Endothelial cell (in vitro differentiated cells): Measurements from ENCODE around the gene MFSD2A. TPM values are rescaled to one million over a fixed set of nuclear protein-coding genes. Genes with fewer than 3 reads are reported as not detected.

Experiments used
- DNase-seq: peaks from one replicate; pipeline ENCODE4 v3.0.0; 2021; ENCODE audit warnings: low spot score
- H3K27ac Mint-ChIP-seq: one replicate; pipeline ENCODE4 v1.8.0; 2021; ENCODE audit warnings: mixed read lengths, inconsistent platforms; ENCODE audit not compliant: unreplicated experiment
- H3K27me3 Mint-ChIP-seq: one replicate; pipeline ENCODE4 v1.8.0; 2021; ENCODE audit warnings: mild to moderate bottlenecking, moderate library complexity, mixed read lengths, inconsistent platforms; ENCODE audit not compliant: unreplicated experiment
- H3K36me3 Mint-ChIP-seq: one replicate; pipeline ENCODE4 v1.8.0; 2021; ENCODE audit warnings: mild to moderate bottlenecking, low read depth, mixed read lengths, inconsistent platforms; ENCODE audit not compliant: unreplicated experiment
- H3K4me1 Mint-ChIP-seq: one replicate; pipeline ENCODE4 v1.8.0; 2021; ENCODE audit warnings: mild to moderate bottlenecking, mixed read lengths, inconsistent platforms; ENCODE audit not compliant: unreplicated experiment
- H3K4me3 Mint-ChIP-seq: one replicate; pipeline ENCODE4 v1.8.0; 2021; ENCODE audit warnings: mild to moderate bottlenecking, mixed read lengths, inconsistent platforms; ENCODE audit not compliant: unreplicated experiment
- H3K9me3 Mint-ChIP-seq: one replicate; pipeline ENCODE4 v1.8.0; 2021; ENCODE audit warnings: mixed read lengths, inconsistent platforms; ENCODE audit not compliant: unreplicated experiment
- total RNA-seq: library from RNA; stranded (reverse); fragmentation: NEBNext Ultra II Directional; extraction: Animal tissue kit (Norgen Biotek cat#: 25700); gene quantifications from one replicate; pipeline ENCODE4 v1.2.1, GENCODE V29; 2021; ENCODE audit not compliant: unreplicated experiment
- TF ChIP-seq, protein P1 (sequence below): fragments of 200-600 bp; sonication (generic); IDR thresholded peaks from one replicate; pipeline ENCODE4 v1.5.0; 2021; ENCODE audit warnings: antibody characterized with exemption; ENCODE audit not compliant: unreplicated experiment

MFSD2A gene
- total RNA-seq, 1 donor from 2014 or later = 1.6 TPM

DNA sequence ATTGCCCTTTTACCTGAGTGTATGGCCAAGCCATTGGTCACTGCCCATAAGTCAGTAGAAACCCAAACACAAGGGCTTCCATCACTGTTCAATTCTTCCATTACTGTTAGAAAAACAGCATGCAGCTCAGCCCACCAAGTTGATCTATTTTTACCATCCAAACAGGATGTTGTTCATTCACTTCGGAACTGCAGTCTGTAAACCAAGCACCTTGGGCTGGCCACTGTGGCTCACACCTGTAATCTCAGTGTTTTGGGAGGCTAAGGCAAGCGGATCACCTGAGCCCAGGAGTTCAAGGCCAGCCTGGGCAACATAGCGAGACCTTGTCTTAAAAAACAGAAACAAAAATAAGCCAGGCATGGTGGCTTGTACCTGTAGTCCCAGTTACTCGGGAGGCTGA lies 8.7 kb upstream of the MFSD2A start:
- no peak for DNase-seq
- Mint-ChIP-seq H3K4me3 (no peak overlapping the region), H3K9me3 (no peaks in the 10 kb centered on the region), H3K36me3 (no peaks in the 10 kb centered on the region), H3K4me1 (no peaks in the 10 kb centered on the region), H3K27me3 (peaks cover 5% of the 10 kb centered on the region), H3K27ac (no peak overlapping the region)
- TF ChIP-seq, protein P1, sequence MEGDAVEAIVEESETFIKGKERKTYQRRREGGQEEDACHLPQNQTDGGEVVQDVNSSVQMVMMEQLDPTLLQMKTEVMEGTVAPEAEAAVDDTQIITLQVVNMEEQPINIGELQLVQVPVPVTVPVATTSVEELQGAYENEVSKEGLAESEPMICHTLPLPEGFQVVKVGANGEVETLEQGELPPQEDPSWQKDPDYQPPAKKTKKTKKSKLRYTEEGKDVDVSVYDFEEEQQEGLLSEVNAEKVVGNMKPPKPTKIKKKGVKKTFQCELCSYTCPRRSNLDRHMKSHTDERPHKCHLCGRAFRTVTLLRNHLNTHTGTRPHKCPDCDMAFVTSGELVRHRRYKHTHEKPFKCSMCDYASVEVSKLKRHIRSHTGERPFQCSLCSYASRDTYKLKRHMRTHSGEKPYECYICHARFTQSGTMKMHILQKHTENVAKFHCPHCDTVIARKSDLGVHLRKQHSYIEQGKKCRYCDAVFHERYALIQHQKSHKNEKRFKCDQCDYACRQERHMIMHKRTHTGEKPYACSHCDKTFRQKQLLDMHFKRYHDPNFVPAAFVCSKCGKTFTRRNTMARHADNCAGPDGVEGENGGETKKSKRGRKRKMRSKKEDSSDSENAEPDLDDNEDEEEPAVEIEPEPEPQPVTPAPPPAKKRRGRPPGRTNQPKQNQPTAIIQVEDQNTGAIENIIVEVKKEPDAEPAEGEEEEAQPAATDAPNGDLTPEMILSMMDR = no peak

DNA sequence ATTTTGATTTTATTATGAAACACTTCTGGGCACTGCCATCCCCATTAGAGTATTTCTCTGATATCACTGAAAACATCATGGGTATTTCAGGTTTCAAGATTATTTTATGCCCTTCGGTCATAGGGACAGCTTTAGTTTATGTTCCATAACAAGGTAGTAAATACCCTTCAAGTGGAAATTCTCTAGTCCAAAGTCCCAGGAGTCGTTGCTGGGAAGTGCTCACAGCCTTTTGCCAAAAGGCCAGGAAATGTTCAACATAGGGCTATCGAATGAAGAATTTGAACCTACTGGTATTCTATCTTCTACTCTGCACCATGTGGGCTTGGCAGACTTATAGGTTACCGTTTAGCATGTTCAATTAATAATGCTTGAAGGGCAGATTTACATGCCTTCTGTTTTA lies 7.7 kb upstream of the MFSD2A start:
- H3K36me3 Mint-ChIP-seq = no peaks in the 10 kb centered on the region
- H3K27ac Mint-ChIP-seq = no peak overlapping the region
- H3K27me3 Mint-ChIP-seq = peaks cover 5% of the 10 kb centered on the region
- no peaks in the 10 kb centered on the region for H3K4me1 Mint-ChIP-seq
- no peaks in the 10 kb centered on the region for H3K9me3 Mint-ChIP-seq
- DNase-seq = no peak
- TF ChIP-seq, protein P1 = no peak
- H3K4me3 Mint-ChIP-seq = no peak overlapping the region

DNA sequence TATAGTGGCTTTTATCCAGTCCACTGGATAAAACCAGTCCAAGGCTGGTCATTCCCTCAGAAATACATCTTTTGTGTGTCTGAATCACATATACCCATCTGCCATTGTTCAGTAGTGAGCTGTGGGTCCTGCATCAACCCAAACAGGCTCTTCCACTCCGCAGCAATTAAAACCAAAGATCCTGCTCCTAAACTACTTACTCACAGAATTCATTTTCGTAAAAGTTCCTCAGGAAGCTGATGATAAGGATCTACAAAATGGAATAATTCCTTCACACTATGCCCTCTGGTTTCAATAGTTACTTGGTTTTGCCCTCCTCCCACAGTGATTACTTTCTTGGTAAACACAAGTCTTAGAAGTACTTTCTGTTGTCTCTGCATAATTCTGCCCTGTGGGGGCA lies 5.1 kb upstream of the MFSD2A start:
- no peaks in the 10 kb centered on the region for H3K9me3 Mint-ChIP-seq
- peaks cover 5% of the 10 kb centered on the region for H3K27me3 Mint-ChIP-seq

DNA sequence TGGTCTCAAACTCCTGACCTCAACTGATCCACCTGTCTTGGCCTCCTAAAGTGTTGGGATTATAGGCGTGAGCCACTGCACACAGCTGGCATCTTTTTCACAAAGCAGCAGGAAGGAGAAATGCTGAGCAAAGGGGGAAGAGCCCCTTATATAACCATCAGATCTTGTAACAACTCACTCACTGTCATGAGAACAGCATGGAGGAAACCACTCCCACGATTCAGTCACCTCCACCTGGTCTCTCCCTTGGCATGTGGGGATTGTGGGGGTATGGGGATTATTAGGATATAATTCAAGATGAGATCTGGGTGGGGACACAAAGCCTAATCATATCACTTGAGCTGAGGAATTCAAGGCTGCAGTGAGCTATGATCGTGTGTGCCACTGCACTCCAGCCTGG lies 3.0 kb upstream of the MFSD2A start:
- no peak for DNase-seq
- Mint-ChIP-seq H3K4me1 (peaks cover 4% of the 10 kb centered on the region), H3K27ac (no peak overlapping the region), H3K27me3 (peaks cover 6% of the 10 kb centered on the region), H3K4me3 (no peak overlapping the region), H3K9me3 (no peaks in the 10 kb centered on the region), H3K36me3 (no peaks in the 10 kb centered on the region)
- TF ChIP-seq, protein P1 = no peak

More for the DNA sequence above, 5.1 kb upstream of the MFSD2A start:
- H3K4me3 Mint-ChIP-seq = no peak overlapping the region
- no peaks in the 10 kb centered on the region for H3K36me3 Mint-ChIP-seq
- no peak overlapping the region for H3K27ac Mint-ChIP-seq
- no peak for DNase-seq
- TF ChIP-seq, protein P1 = no peak
- H3K4me1 Mint-ChIP-seq = no peaks in the 10 kb centered on the region

DNA sequence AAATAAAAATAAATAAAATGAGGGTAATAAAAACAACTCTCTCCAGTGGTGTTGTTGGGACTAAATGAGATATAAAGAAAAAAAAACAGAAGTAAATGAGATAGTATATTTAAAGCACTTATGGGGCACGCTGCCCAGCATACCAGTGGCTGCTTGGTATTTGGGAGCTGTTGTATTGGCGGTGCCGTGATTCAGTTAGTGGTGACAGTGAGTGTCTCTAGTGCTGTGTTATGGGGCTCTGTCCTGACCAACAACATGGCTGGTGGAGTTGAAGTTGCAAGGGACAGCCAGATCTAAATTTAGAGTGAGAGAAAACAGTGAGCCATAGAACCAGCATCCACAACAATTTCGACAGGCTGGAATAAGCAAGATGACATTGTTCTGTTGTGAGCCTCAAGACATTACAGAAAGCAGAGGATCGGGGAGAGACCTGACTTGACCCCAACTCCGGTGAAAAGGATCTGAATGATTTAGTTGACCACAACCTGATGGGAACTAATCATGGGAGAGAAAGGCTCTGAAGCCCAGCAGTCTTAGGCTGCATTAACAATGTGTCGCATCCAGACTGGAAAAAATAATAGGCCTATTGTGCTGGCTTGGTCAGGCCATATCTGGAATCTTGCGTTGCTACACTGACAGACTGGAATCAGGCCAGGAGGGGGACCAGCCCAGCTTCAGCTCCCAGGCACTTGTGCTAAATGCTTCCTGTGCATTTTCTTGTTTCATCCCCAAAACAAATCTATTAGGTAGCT lies 2.4 kb upstream of the MFSD2A start:
- TF ChIP-seq, protein P1 = no peak
- no peaks in the 10 kb centered on the region for H3K9me3 Mint-ChIP-seq
- no peak overlapping the region for H3K27ac Mint-ChIP-seq
- H3K4me1 Mint-ChIP-seq = peaks cover 4% of the 10 kb centered on the region
- no peak for DNase-seq
- peaks cover 11% of the 10 kb centered on the region for H3K27me3 Mint-ChIP-seq
- H3K36me3 Mint-ChIP-seq = no peaks in the 10 kb centered on the region
- H3K4me3 Mint-ChIP-seq = no peak overlapping the region
